Mesendoderm (in vitro differentiated cells): ENCODE data around the gene HSD17B1.

ENCODE experiments used
- DNase-seq: peaks from one replicate; pipeline ENCODE4 v3.0.0; 2013
- H2AK5ac ChIP-seq: 2 replicates; pipeline ENCODE4 v1.6.1; 2013; ENCODE audit warnings: low read length, inconsistent platforms
- H2BK120ac ChIP-seq: 2 replicates; pipeline ENCODE4 v1.6.1; 2013; ENCODE audit warnings: low read depth, mild to moderate bottlenecking, low read length, moderate library complexity, mixed read lengths
- H2BK15ac ChIP-seq: replicated peaks from 2 replicates; pipeline ENCODE4 v1.6.1; 2013; ENCODE audit warnings: low read depth, mild to moderate bottlenecking, moderate library complexity
- H2BK5ac ChIP-seq: 2 replicates; pipeline ENCODE4 v1.6.1; 2013; ENCODE audit warnings: low read length, inconsistent platforms
- H3K18ac ChIP-seq: 2 replicates; pipeline ENCODE4 v1.6.1; 2013; ENCODE audit warnings: mild to moderate bottlenecking, low read length, mixed read lengths
- H3K23ac ChIP-seq: one replicate; pipeline ENCODE4 v1.6.1; 2013; ENCODE audit warnings: low read length
- H3K27ac ChIP-seq: 2 replicates; pipeline ENCODE4 v1.5.1; 2013; ENCODE audit warnings: low read depth, mild to moderate bottlenecking, inconsistent platforms, low read length, moderate library complexity
- H3K27me3 ChIP-seq: 2 replicates; pipeline ENCODE4 v1.6.1; 2013; ENCODE audit warnings: low read length, control low read depth, mild to moderate bottlenecking, inconsistent platforms; ENCODE audit not compliant: insufficient read depth, poor library complexity
- H3K36me3 ChIP-seq: 2 replicates; pipeline ENCODE4 v1.6.1; 2013; ENCODE audit warnings: low read length, inconsistent platforms; ENCODE audit not compliant: control insufficient read depth, insufficient read depth
- H3K4ac ChIP-seq: one replicate; pipeline ENCODE4 v1.6.1; 2013; ENCODE audit warnings: low read depth, mild to moderate bottlenecking, low read length, moderate library complexity
- H3K4me1 ChIP-seq: 2 replicates; pipeline ENCODE4 v1.6.1; 2013; ENCODE audit warnings: low read depth, low read length, inconsistent platforms; ENCODE audit not compliant: control insufficient read depth
- H3K4me2 ChIP-seq: 2 replicates; pipeline ENCODE4 v1.6.1; 2013; ENCODE audit warnings: low read length
- H3K4me3 ChIP-seq: 2 replicates; pipeline ENCODE4 v1.5.1; 2013; ENCODE audit warnings: mild to moderate bottlenecking, low read length
- H3K56ac ChIP-seq: one replicate; pipeline ENCODE4 v1.6.1; 2013; ENCODE audit warnings: low read length
- H3K79me1 ChIP-seq: 2 replicates; pipeline ENCODE4 v1.6.1; 2013; ENCODE audit warnings: low read length, inconsistent platforms
- H3K79me2 ChIP-seq: 2 replicates; pipeline ENCODE4 v1.6.1; 2013; ENCODE audit warnings: mild to moderate bottlenecking, low read length; ENCODE audit not compliant: control insufficient read depth, insufficient read depth
- H3K9ac ChIP-seq: 2 replicates; pipeline ENCODE4 v1.6.1; 2013; ENCODE audit warnings: low read length, inconsistent platforms
- H4K5ac ChIP-seq: one replicate; pipeline ENCODE4 v1.6.1; 2013; ENCODE audit warnings: low read length
- H4K8ac ChIP-seq: one replicate; pipeline ENCODE4 v1.6.1; 2013; ENCODE audit warnings: low read depth, mild to moderate bottlenecking, control low read depth, low read length, moderate library complexity
- WGBS: extraction: QIAGEN DNeasy Blood & Tissue Kit; methylation state at CpG from one replicate; pipeline ENCODE4 v1.1.7; 2013; ENCODE audit warnings: low lambda C conversion rate, missing lambda C conversion rate; ENCODE audit not compliant: insufficient coverage; ENCODE audit errors: extremely low coverage; 5-methylcytosine and 5-hydroxymethylcytosine counted together

HSD17B1 gene

DNA sequence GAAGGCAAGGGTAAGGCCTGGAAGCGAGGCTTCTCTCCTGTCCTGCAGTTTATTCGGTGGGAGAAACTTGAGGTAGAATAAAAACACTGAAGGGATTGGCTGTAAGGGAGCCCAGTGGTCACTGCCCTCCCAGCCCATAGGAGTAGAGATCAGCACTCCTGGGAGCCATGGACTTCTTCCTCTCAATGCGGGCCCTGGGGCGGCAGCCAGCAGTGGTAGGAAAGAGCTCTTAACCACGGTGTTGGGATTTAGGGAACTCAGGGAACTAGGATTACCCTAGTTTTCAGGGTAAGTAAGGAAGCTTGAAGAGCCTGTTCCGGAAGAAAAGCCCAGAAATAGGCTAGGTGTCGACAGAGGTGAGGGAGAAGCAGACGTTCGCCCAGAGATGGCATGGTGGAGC is 40.5 kb upstream of the HSD17B1 start:
- Histone ChIP-seq H3K23ac (no peak overlapping the region), H3K36me3 (peaks cover 3% of the 10 kb centered on the region)

GRCh38 chr17:42512733-42513251 is 39.9 kb upstream of the HSD17B1 start:
- H3K4ac ChIP-seq, result no peak overlapping the region
- DNase-seq, result no peak
- no peak overlapping the region for H3K9ac ChIP-seq
- no peak overlapping the region for H3K23ac ChIP-seq
- no peaks in the 10 kb centered on the region for H3K79me1 ChIP-seq
- no peak overlapping the region for H3K27ac ChIP-seq
- no peak overlapping the region for H2BK5ac ChIP-seq
- no peak overlapping the region for H4K5ac ChIP-seq
- no peak overlapping the region for H3K4me3 ChIP-seq
- peaks cover 3% of the 10 kb centered on the region for H3K36me3 ChIP-seq
- H4K8ac ChIP-seq, result no peak overlapping the region
- H3K27me3 ChIP-seq, result no peaks in the 10 kb centered on the region
- H3K4me2 ChIP-seq, result no peak overlapping the region
- no peaks in the 10 kb centered on the region for H3K79me2 ChIP-seq
- H3K56ac ChIP-seq, result no peak overlapping the region
- no CpG with 5 or more reads among the region's 6 CpGs for WGBS
- H3K4me1 ChIP-seq, result no peaks in the 10 kb centered on the region
- no peak overlapping the region for H2BK120ac ChIP-seq
- H2BK15ac ChIP-seq, result no peak overlapping the region
- H2AK5ac ChIP-seq, result no peak overlapping the region
- H3K18ac ChIP-seq, result no peak overlapping the region

More for the DNA sequence above, 40.5 kb upstream of the HSD17B1 start:
- H3K4ac ChIP-seq, result no peak overlapping the region
- H3K18ac ChIP-seq, result no peak overlapping the region
- H3K4me1 ChIP-seq, result no peaks in the 10 kb centered on the region
- no peak overlapping the region for H3K4me2 ChIP-seq
- H3K4me3 ChIP-seq, result no peak overlapping the region
- H3K27me3 ChIP-seq, result no peaks in the 10 kb centered on the region
- H3K27ac ChIP-seq, result no peak overlapping the region
- no peaks in the 10 kb centered on the region for H3K79me2 ChIP-seq
- H3K56ac ChIP-seq, result no peak overlapping the region
- WGBS, result no CpG with 5 or more reads among the region's 9 CpGs
- no peak for DNase-seq
- H4K5ac ChIP-seq, result no peak overlapping the region
- no peak overlapping the region for H3K9ac ChIP-seq
- H2BK15ac ChIP-seq, result no peak overlapping the region
- no peaks in the 10 kb centered on the region for H3K79me1 ChIP-seq
- no peak overlapping the region for H2BK5ac ChIP-seq
- no peak overlapping the region for H4K8ac ChIP-seq
- H2BK120ac ChIP-seq, result no peak overlapping the region
- no peak overlapping the region for H2AK5ac ChIP-seq

DNA sequence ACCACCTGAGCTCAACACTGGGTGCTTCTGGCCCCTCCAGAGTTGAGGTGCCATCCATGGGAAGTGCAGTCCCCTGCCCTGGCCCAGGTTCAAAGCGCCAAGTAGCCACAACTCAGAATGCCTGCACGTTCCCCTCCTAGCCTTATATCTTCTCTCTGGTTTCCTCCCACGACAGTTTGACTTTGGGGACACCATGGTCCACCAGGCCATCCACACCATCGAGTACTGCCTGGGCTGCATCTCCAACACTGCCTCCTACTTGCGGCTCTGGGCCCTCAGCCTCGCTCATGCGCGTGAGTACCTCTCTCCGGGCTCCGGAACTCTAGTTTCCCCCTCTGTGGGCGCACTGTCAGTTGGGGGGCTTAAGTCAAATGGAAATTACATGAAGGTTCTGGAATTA is 39.0 kb upstream of the HSD17B1 start:
- H3K36me3 ChIP-seq, result peaks cover 3% of the 10 kb centered on the region
- H3K18ac ChIP-seq, result no peak overlapping the region
- H3K27ac ChIP-seq, result no peak overlapping the region

GRCh38 chr17:42514279-42514678 is 38.4 kb upstream of the HSD17B1 start:
- H2BK15ac ChIP-seq, result no peak overlapping the region
- H2BK120ac ChIP-seq, result no peak overlapping the region
- H2BK5ac ChIP-seq, result no peak overlapping the region
- no CpG with 5 or more reads among the region's 11 CpGs for WGBS
- H3K18ac ChIP-seq, result no peak overlapping the region
- no peak overlapping the region for H3K4ac ChIP-seq
- H3K4me1 ChIP-seq, result peaks cover 2% of the 10 kb centered on the region
- no peaks in the 10 kb centered on the region for H3K27me3 ChIP-seq
- no peak overlapping the region for H2AK5ac ChIP-seq
- no peak overlapping the region for H3K9ac ChIP-seq
- no peak overlapping the region for H3K56ac ChIP-seq
- H3K4me2 ChIP-seq, result no peak overlapping the region
- no peaks in the 10 kb centered on the region for H3K79me1 ChIP-seq
- H3K27ac ChIP-seq, result no peak overlapping the region
- no peak for DNase-seq
- no peak overlapping the region for H4K5ac ChIP-seq
- H4K8ac ChIP-seq, result no peak overlapping the region
- H3K4me3 ChIP-seq, result no peak overlapping the region
- H3K36me3 ChIP-seq, result peaks cover 3% of the 10 kb centered on the region
- no peaks in the 10 kb centered on the region for H3K79me2 ChIP-seq
- H3K23ac ChIP-seq, result no peak overlapping the region

More for the DNA sequence above, 39.0 kb upstream of the HSD17B1 start:
- H3K4ac ChIP-seq, result no peak overlapping the region
- no peak overlapping the region for H4K8ac ChIP-seq
- no peak overlapping the region for H3K9ac ChIP-seq
- no peak overlapping the region for H2BK5ac ChIP-seq
- H3K56ac ChIP-seq, result no peak overlapping the region
- no peaks in the 10 kb centered on the region for H3K4me1 ChIP-seq
- H4K5ac ChIP-seq, result no peak overlapping the region
- H2AK5ac ChIP-seq, result no peak overlapping the region
- no peaks in the 10 kb centered on the region for H3K27me3 ChIP-seq
- DNase-seq, result no peak
- no peak overlapping the region for H3K23ac ChIP-seq
- H3K79me1 ChIP-seq, result no peaks in the 10 kb centered on the region
- H2BK15ac ChIP-seq, result no peak overlapping the region
- H3K4me2 ChIP-seq, result no peak overlapping the region
- no peak overlapping the region for H2BK120ac ChIP-seq
- WGBS, result no CpG with 5 or more reads among the region's 11 CpGs
- no peaks in the 10 kb centered on the region for H3K79me2 ChIP-seq
- H3K4me3 ChIP-seq, result no peak overlapping the region

DNA sequence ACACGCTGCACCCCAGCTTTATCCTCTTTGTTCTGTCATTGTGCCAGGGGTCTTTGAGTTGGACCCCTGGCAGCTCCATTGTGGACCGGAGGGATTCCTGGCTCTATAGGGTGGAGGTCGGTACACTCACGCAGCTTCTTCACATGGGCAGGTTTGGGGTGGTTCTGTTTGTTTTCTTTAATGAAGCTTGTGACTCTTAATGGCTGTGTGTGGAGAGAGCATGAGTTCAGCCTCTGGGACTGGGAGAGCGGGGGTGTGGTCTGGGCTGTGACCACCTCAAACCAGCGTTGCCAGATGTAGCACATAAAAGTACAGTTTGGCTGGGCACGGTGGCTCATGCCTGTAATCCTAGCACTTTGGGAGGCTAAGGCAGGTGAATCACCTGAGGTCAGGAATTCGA is 37.9 kb upstream of the HSD17B1 start:
- H3K23ac ChIP-seq, result no peak overlapping the region
- peaks cover 1% of the 10 kb centered on the region for H3K36me3 ChIP-seq
- H3K27me3 ChIP-seq, result no peaks in the 10 kb centered on the region
- no peak overlapping the region for H2BK15ac ChIP-seq
- H3K79me1 ChIP-seq, result no peaks in the 10 kb centered on the region
- H3K9ac ChIP-seq, result no peak overlapping the region
- H4K5ac ChIP-seq, result no peak overlapping the region
- no peak overlapping the region for H2BK5ac ChIP-seq
- no peaks in the 10 kb centered on the region for H3K79me2 ChIP-seq
- no peak overlapping the region for H3K4me2 ChIP-seq
- H2BK120ac ChIP-seq, result no peak overlapping the region
- no peak overlapping the region for H3K27ac ChIP-seq
- no peak overlapping the region for H3K4ac ChIP-seq
- DNase-seq, result no peak
- no peak overlapping the region for H2AK5ac ChIP-seq
- no peak overlapping the region for H3K56ac ChIP-seq
- H4K8ac ChIP-seq, result no peak overlapping the region
- WGBS, result no CpG with 5 or more reads among the region's 8 CpGs
- H3K18ac ChIP-seq, result no peak overlapping the region
- H3K4me1 ChIP-seq, result peaks cover 6% of the 10 kb centered on the region
- H3K4me3 ChIP-seq, result no peak overlapping the region

GRCh38 chr17:42517516-42517915 is 35.2 kb upstream of the HSD17B1 start:
- no peaks in the 10 kb centered on the region for H3K79me1 ChIP-seq
- no peak overlapping the region for H3K9ac ChIP-seq
- no peak overlapping the region for H4K5ac ChIP-seq
- H3K4me1 ChIP-seq, result peaks cover 6% of the 10 kb centered on the region
- no peak overlapping the region for H3K4me3 ChIP-seq
- peak; percentile 83 for DNase-seq
- H3K4me2 ChIP-seq, result no peak overlapping the region
- WGBS, result no CpG with 5 or more reads among the region's 9 CpGs
- H3K36me3 ChIP-seq, result peaks cover 3% of the 10 kb centered on the region
- H3K18ac ChIP-seq, result no peak overlapping the region
- no peak overlapping the region for H2BK15ac ChIP-seq
- H2BK120ac ChIP-seq, result no peak overlapping the region
- no peaks in the 10 kb centered on the region for H3K27me3 ChIP-seq
- H3K56ac ChIP-seq, result no peak overlapping the region
- H3K23ac ChIP-seq, result no peak overlapping the region
- H3K27ac ChIP-seq, result no peak overlapping the region
- no peak overlapping the region for H3K4ac ChIP-seq
- no peaks in the 10 kb centered on the region for H3K79me2 ChIP-seq
- H2BK5ac ChIP-seq, result no peak overlapping the region
- no peak overlapping the region for H4K8ac ChIP-seq
- no peak overlapping the region for H2AK5ac ChIP-seq
